Measurements from ENCODE around the gene HES1. TPM values are rescaled to one million over a fixed set of nuclear protein-coding genes. Genes with fewer than 3 reads are reported as not detected.

HES1 gene
- 1 to 10 TPM; 5.6 to 5.7 TPM for total RNA-seq

DNA sequence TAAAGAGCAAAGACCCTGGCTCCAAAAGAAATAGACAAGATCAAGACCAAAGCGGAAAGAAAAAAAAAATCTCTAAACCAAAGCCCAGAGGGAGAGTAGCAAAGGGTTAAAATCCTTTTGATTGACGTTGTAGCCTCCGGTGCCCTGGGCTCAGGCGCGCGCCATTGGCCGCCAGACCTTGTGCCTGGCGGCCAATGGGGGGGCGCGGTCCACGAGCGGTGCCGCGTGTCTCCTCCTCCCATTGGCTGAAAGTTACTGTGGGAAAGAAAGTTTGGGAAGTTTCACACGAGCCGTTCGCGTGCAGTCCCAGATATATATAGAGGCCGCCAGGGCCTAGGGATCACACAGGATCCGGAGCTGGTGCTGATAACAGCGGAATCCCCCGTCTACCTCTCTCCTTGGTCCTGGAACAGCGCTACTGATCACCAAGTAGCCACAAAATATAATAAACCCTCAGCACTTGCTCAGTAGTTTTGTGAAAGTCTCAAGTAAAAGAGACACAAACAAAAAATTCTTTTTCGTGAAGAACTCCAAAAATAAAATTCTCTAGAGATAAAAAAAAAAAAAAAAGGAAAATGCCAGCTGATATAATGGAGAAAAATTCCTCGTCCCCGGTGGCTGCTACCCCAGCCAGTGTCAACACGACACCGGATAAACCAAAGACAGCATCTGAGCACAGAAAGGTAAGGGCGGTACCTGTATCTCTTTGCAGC is at the start of gene HES1:
HES1 (plus strand) TSS at position 343 of the 713 bp plus-strand sequence; CDS start at position 576, 233 bp downstream.

Other genes starting within 250 kb of the HES1 start
- gene CPN2, start 215.2 kb downstream of the HES1 start, total RNA-seq, result not detected
- not detected for gene LRRC15, start 233.6 kb downstream of the HES1 start, total RNA-seq

All from activated naive CD4-positive, alpha-beta T cell treated with anti-CD3 and anti-CD28 coated beads, Interleukin-2, amount 10 ng/mL, durations not matched to agents 5 hours and 36 hours (primary cell).